Upper lobe of left lung (tissue), 6 donors: ENCODE data around the gene RAI1. TPM values are rescaled to one million over a fixed set of nuclear protein-coding genes. Genes with fewer than 3 reads are reported as not detected.
A peak's percentile ranks its signal among the peaks of the same experiment; 100 is the strongest.

Source experiments
- ATAC-seq, 2 donors: fragments of 200-7000 bp; cut with Tn5 transposase; one replicate each; pipeline ENCODE4 v1.9.1; 2022; ENCODE audit warnings: mild to moderate bottlenecking in 2 of 2, moderate library complexity in 2 of 2; ENCODE audit not compliant: low FRiP score in 2 of 2
- DNase-seq, 2 donors: peaks; one replicate each; pipeline ENCODE4 v3.0.0-alpha.2; 2019 to 2020
- H3K27ac ChIP-seq, 4 donors: fragments of 200-600 bp; sonication (generic); one replicate each; pipeline ENCODE4 v1.5.1; 2016 to 2019
- H3K27me3 ChIP-seq, 4 donors: fragments of 200-600 bp; sonication (generic); one replicate each; pipeline ENCODE4 v1.5.1; 2017 to 2019
- H3K36me3 ChIP-seq, 4 donors: fragments of 200-600 bp; sonication (generic); one replicate each; pipeline ENCODE4 v1.5.1; 2016 to 2019
- H3K4me1 ChIP-seq, 4 donors: fragments of 200-600 bp; sonication (generic); one replicate each; pipeline ENCODE4 v1.5.1; 2018 to 2019
- H3K4me3 ChIP-seq, 4 donors: fragments of 200-600 bp; sonication (generic); one replicate each; pipeline ENCODE4 v1.5.1; 2017 to 2019; ENCODE audit warnings: mild to moderate bottlenecking in 2 of 4, moderate library complexity in 1 of 4
- H3K9me3 ChIP-seq, 4 donors: fragments of 200-600 bp; sonication (generic); one replicate each; pipeline ENCODE4 v1.5.1; 2018 to 2019
- EP300 ChIP-seq, 4 donors: sonication (generic); formaldehyde crosslinking; IDR thresholded peaks; one replicate each; pipeline ENCODE4 v1.5.1; 2017; ENCODE audit warnings: antibody characterized with exemption in 4 of 4, control low read depth in 2 of 4
- POLR2A ChIP-seq, 4 donors: fragments of 450-650 bp; IDR thresholded peaks; one replicate each; pipeline ENCODE4 v1.5.1; 2016 to 2017; ENCODE audit warnings: antibody characterized with exemption in 4 of 4, mild to moderate bottlenecking in 2 of 4
- POLR2AphosphoS5 ChIP-seq, 2 donors: sonication (generic); formaldehyde crosslinking; IDR thresholded peaks; one replicate each; pipeline ENCODE4 v1.5.1; 2017; ENCODE audit warnings: antibody characterized with exemption in 2 of 2
- WGBS, 2 donors: methylation state at CpG; one replicate each; pipeline ENCODE4 v1.1.5; 2017 to 2018; 5-methylcytosine and 5-hydroxymethylcytosine counted together
- total RNA-seq, 6 donors: library from RNA; depleted of rRNA in 4 of 6; stranded (reverse); fragments of >200 nt in 4 of 6; gene quantifications; one replicate each; pipeline versions ENCODE4 v1.1.0 to v1.2.1, GENCODE V29; 2016 to 2021
- TF ChIP-seq, protein P1 (sequence below), 6 experiments: fragments of 450-650 bp in 4 of 6; fragments of 200-600 bp in 2 of 6; sonication (generic) in 2 of 6; IDR thresholded peaks; one replicate each; pipeline ENCODE4 v1.5.1; 2016 to 2019; ENCODE audit warnings: antibody characterized with exemption in 6 of 6
- donor health status: DM: no; HTN: no; CAD: no; lungs with moderate emphysema.
- donor health status: DM: no; HTN: yes; CAD: no; lungs with severe emphysema.

RAI1 gene
- total RNA-seq, 6 donors from 2014 or later, result 33.8 to 76.6 (median 41.2) TPM

DNA sequence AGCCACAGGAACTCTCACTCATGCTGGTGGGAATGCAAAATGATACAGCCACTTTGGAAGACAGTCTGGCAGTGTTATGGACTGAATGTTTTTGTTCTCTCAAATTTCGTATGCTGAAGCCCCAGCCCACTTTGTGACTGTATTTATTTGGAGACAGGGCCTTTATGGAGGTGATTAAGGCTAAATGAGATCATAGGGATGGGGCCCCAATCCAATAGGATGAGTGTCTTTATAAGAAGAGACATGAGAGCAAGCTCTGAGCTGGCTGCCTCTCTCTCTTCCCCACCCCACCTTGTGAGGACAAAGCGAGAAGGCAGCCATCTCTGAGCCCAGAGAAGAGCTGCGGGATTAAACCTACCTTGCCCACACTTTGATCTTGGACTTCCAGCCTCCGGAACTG lies 21.9 kb upstream of the RAI1 start:
- TF ChIP-seq POLR2A (IDR thresholded peaks at IDR 0.05), result no peak
- TF ChIP-seq, protein P1, sequence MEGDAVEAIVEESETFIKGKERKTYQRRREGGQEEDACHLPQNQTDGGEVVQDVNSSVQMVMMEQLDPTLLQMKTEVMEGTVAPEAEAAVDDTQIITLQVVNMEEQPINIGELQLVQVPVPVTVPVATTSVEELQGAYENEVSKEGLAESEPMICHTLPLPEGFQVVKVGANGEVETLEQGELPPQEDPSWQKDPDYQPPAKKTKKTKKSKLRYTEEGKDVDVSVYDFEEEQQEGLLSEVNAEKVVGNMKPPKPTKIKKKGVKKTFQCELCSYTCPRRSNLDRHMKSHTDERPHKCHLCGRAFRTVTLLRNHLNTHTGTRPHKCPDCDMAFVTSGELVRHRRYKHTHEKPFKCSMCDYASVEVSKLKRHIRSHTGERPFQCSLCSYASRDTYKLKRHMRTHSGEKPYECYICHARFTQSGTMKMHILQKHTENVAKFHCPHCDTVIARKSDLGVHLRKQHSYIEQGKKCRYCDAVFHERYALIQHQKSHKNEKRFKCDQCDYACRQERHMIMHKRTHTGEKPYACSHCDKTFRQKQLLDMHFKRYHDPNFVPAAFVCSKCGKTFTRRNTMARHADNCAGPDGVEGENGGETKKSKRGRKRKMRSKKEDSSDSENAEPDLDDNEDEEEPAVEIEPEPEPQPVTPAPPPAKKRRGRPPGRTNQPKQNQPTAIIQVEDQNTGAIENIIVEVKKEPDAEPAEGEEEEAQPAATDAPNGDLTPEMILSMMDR (IDR thresholded peaks at IDR 0.05), result no peak
- no peak for TF ChIP-seq EP300 (IDR thresholded peaks at IDR 0.05)
- no peak for TF ChIP-seq POLR2AphosphoS5 (IDR thresholded peaks at IDR 0.05)
- Histone ChIP-seq H3K27ac (no peak overlapping the region), H3K4me3 (no peak overlapping the region), H3K36me3 (no peaks in the 10 kb centered on the region), H3K27me3 (no peaks in the 10 kb centered on the region), H3K9me3 (peaks cover 3 to 9% (median 8%) of the 10 kb centered on the region in 4 donors), H3K4me1 (peaks cover 0 to 8% (median 6%) of the 10 kb centered on the region in 4 donors)
- 85 to 87% methylated on average over 4 of the region's 4 CpGs for WGBS, 2 donors
- DNase-seq (no peak), ATAC-seq (no peak)

DNA sequence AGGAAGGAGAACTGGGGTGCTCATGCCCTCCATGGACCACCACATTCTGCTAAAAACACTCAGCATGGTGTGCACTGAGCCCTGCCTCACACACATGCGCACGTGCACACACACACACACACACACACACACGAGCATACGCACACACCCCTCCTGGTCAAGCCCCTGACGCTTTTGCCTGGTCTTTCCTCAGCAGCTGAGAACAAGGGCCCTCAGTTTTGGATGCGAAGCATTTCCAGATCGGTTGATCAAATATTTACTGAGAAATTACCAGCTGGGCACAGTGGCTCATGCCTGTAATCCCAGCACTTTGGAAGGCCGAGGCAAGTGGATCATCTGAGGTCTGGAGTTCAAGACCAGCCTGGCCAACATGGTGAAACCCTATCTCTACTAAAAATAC lies 20.1 kb upstream of the RAI1 start:
- H3K27ac ChIP-seq, result no peak overlapping the region
- WGBS, 2 donors, result 76 to 82% methylated on average over 5 to 8 of the region's 8 CpGs
- no peak for ATAC-seq
- peaks cover 3 to 9% (median 8%) of the 10 kb centered on the region in 4 donors for H3K9me3 ChIP-seq
- no peak for DNase-seq
- no peaks in the 10 kb centered on the region for H3K27me3 ChIP-seq
- TF ChIP-seq, protein P1 (IDR thresholded peaks at IDR 0.05), result no peak
- TF ChIP-seq EP300 (IDR thresholded peaks at IDR 0.05) (no peak), POLR2AphosphoS5 (IDR thresholded peaks at IDR 0.05) (no peak), POLR2A (IDR thresholded peaks at IDR 0.05) (no peak)
- peaks cover 0 to 8% (median 6%) of the 10 kb centered on the region in 4 donors for H3K4me1 ChIP-seq
- no peaks in the 10 kb centered on the region for H3K36me3 ChIP-seq
- no peak overlapping the region for H3K4me3 ChIP-seq

DNA sequence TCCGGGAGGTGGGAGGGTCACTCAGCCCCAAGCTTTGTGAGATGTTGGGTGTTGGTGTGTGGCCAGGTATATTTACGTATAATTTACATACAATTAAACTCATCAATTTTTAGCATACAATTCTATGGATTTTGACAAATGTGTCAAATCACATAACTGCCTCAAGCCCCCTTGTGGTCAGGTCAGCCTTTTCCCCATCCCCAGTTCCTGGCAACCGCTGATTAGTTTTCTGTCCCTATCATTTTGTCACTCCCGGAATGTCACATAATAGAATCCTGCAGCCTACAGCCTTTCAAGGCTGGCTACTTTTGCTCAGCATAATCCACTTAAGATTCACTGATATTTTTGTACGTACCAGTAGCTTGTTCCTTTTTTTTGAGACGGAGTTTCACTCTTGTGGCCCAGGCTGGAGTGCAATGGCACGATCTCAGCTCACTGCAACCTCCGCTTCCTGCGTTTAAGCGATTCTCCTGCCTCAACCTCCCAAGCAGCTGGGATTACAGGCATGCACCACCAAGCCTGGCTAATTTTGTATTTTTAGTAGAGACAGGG lies 19.3 kb upstream of the RAI1 start:
- no peaks in the 10 kb centered on the region for H3K27me3 ChIP-seq
- H3K9me3 ChIP-seq, result peaks cover 3 to 9% (median 8%) of the 10 kb centered on the region in 4 donors
- no peak overlapping the region for H3K27ac ChIP-seq
- no peak for DNase-seq
- no peaks in the 10 kb centered on the region for H3K36me3 ChIP-seq
- ATAC-seq, result no peak
- WGBS, 2 donors, result 77 to 85% methylated on average over 10 of the region's 10 CpGs
- TF ChIP-seq EP300 (IDR thresholded peaks at IDR 0.05), result no peak
- TF ChIP-seq, protein P1 (IDR thresholded peaks at IDR 0.05), result no peak
- no peak for TF ChIP-seq POLR2A (IDR thresholded peaks at IDR 0.05)
- TF ChIP-seq POLR2AphosphoS5 (IDR thresholded peaks at IDR 0.05), result no peak
- peaks cover 0 to 8% (median 6%) of the 10 kb centered on the region in 4 donors for H3K4me1 ChIP-seq
- H3K4me3 ChIP-seq, result no peak overlapping the region

DNA sequence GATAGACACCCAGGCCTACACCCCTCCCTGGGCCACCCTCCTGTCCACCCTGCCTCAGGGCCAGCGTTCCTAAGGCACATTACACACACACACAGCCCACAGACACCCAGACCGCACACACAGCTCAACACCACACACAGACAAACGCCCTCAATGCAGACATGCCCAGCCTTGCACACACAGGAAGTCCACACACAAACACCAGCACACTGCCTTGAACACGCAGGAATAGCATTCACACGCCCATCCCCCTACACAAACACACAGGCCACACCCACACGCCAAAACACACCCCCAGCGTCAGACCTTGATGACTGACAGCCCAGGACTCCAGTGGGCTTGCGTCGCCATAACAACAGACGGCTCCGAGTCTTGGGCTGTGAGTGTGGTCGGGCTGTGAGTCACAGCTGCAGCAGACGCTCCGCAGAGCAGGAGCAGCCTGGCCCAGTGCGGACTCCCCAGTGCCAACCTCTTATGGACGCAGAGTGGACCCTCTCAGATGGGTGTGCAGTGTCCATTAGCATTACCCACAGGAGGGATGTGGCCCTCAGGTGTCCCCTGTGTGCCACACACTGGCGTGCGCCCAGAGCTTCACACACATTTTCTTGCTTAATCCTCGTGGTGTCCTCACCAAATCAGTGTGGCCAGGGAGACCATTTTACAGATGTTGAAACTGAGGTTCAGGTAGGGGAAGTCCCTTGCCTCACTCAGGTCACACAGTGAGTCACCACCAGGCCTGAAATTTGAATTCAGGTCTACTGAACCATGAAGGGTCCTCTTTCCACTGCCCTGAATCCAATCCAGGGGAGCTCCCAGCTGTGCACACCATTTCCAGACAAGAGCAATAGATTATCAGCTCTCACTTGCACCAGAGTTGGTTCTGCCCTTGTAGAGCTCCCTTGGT lies 17.8 kb upstream of the RAI1 start:
- peaks cover 0 to 8% (median 6%) of the 10 kb centered on the region in 4 donors for H3K4me1 ChIP-seq

DNA sequence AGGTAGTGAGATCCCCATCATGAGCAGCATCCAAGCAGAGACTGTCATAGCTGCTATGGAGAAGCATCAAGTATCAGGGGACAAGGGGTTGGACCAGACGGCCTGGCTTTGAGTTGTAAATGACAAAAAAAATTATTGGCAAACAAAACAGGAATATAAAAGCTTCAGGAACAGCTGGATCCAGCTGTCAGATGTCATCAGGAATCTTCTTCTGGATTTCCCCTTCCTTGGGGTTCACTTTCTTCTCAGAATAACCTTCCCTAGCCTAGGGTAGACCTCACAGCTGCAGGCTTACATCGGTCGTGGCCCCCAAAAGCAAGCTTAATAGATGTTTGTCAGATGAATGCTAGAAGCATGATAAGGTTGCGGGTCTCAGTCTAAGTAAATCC lies 17.2 kb upstream of the RAI1 start:
- peaks cover 0 to 8% (median 6%) of the 10 kb centered on the region in 4 donors for H3K4me1 ChIP-seq
- DNase-seq, result no peak
- no peak for TF ChIP-seq POLR2AphosphoS5 (IDR thresholded peaks at IDR 0.05)
- TF ChIP-seq POLR2A (IDR thresholded peaks at IDR 0.05), result no peak
- TF ChIP-seq, protein P1 (IDR thresholded peaks at IDR 0.05), result no peak
- no peaks in the 10 kb centered on the region for H3K27me3 ChIP-seq
- ATAC-seq, result no peak
- 87 to 88% methylated on average over 4 of the region's 4 CpGs for WGBS, 2 donors
- H3K4me3 ChIP-seq, result no peak overlapping the region
- H3K36me3 ChIP-seq, result no peaks in the 10 kb centered on the region
- H3K9me3 ChIP-seq, result peaks cover 3 to 6% (median 5%) of the 10 kb centered on the region in 4 donors
- H3K27ac ChIP-seq, result no peak overlapping the region

More for the DNA sequence above, 17.8 kb upstream of the RAI1 start:
- H3K9me3 ChIP-seq, result peaks cover 3 to 9% (median 8%) of the 10 kb centered on the region in 4 donors
- no peak overlapping the region for H3K4me3 ChIP-seq
- ATAC-seq (peak; percentile 56 to 82), DNase-seq (peak in 1 of 2 donors; percentile 61)
- 35 to 37% methylated on average over 19 of the region's 19 CpGs for WGBS, 2 donors
- H3K27me3 ChIP-seq, result no peaks in the 10 kb centered on the region
- H3K27ac ChIP-seq, result no peak overlapping the region
- peak in 1 of 2 donors; percentile 7 for TF ChIP-seq POLR2AphosphoS5 (IDR thresholded peaks at IDR 0.05)
- no peak for TF ChIP-seq POLR2A (IDR thresholded peaks at IDR 0.05)
- no peaks in the 10 kb centered on the region for H3K36me3 ChIP-seq
